ENCODE results near the gene CIROP. TPM values are rescaled to one million over a fixed set of nuclear protein-coding genes. Genes with fewer than 3 reads are reported as not detected.

The CIROP gene
- total RNA-seq, 2 donors from 2014 or later: 0.64 to 1.4 TPM

- Mint-ChIP-seq H3K27ac (peak overlapping the region; percentile 91), H3K36me3 (ENCODE audit: low read depth) (peaks cover 41% of the 10 kb centered on the region), H3K27me3 (ENCODE audit: insufficient read depth) (no peaks in the 10 kb centered on the region), H3K4me3 (peak overlapping the region; percentile 73), H3K4me1 (peaks cover 9% of the 10 kb centered on the region), H3K9me3 (no peaks in the 10 kb centered on the region)
- TF ChIP-seq, protein P1, sequence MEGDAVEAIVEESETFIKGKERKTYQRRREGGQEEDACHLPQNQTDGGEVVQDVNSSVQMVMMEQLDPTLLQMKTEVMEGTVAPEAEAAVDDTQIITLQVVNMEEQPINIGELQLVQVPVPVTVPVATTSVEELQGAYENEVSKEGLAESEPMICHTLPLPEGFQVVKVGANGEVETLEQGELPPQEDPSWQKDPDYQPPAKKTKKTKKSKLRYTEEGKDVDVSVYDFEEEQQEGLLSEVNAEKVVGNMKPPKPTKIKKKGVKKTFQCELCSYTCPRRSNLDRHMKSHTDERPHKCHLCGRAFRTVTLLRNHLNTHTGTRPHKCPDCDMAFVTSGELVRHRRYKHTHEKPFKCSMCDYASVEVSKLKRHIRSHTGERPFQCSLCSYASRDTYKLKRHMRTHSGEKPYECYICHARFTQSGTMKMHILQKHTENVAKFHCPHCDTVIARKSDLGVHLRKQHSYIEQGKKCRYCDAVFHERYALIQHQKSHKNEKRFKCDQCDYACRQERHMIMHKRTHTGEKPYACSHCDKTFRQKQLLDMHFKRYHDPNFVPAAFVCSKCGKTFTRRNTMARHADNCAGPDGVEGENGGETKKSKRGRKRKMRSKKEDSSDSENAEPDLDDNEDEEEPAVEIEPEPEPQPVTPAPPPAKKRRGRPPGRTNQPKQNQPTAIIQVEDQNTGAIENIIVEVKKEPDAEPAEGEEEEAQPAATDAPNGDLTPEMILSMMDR (conservative IDR thresholded peaks at IDR 0.05): peak; percentile 98
- Histone ChIP-seq H3K27ac (ENCODE audit: low read depth, low read length) (peak overlapping the region; percentile 90), H3K4me1 (ENCODE audit: control insufficient read depth, insufficient read depth, low read length) (no peaks in the 10 kb centered on the region), H3K4me3 (ENCODE audit: low read length) (peak overlapping the region; percentile 77), H3K9me3 (ENCODE audit: control insufficient read depth, low read length) (no peaks in the 10 kb centered on the region), H3K36me3 (ENCODE audit: control insufficient read depth, insufficient read depth, low read length) (peaks cover 47% of the 10 kb centered on the region), H3K9ac (ENCODE audit: extremely low read depth, low read length, poor library complexity, severe bottlenecking) (peak overlapping the region; percentile 38), H3K27me3 (ENCODE audit: control insufficient read depth, insufficient read depth, low read length, poor library complexity, severe bottlenecking) (no peaks in the 10 kb centered on the region)
- WGBS, 2 experiments (ENCODE audit: insufficient coverage in 1 of 2, insufficient read length in 1 of 2): 1 to 3% methylated on average over 32 to 51 of the region's 51 CpGs
- peak; percentile 98 for DNase-seq
Measured at GRCh38 chr14:23057757-23058653, 46.8 kb downstream of the CIROP start.

- Mint-ChIP-seq H3K27me3 (ENCODE audit: insufficient read depth) (no peaks in the 10 kb centered on the region), H3K9me3 (no peaks in the 10 kb centered on the region), H3K27ac (peak within 1 kb of the TSS; percentile 91), H3K4me1 (peaks cover 14% of the 10 kb centered on the region), H3K36me3 (ENCODE audit: low read depth) (peaks cover 38% of the 10 kb centered on the region), H3K4me3 (peak within 1 kb of the TSS; percentile 73)
- WGBS, 2 experiments (ENCODE audit: insufficient coverage in 1 of 2, insufficient read length in 1 of 2): 1% methylated on average over 24 to 73 of the region's 73 CpGs
- H3K9me3 ChIP-seq (ENCODE audit: control insufficient read depth, low read length): no peaks in the 10 kb centered on the region
- H3K4me1 ChIP-seq (ENCODE audit: control insufficient read depth, insufficient read depth, low read length): no peaks in the 10 kb centered on the region
- H3K27me3 ChIP-seq (ENCODE audit: control insufficient read depth, insufficient read depth, low read length, poor library complexity, severe bottlenecking): no peaks in the 10 kb centered on the region
- H3K9ac ChIP-seq (ENCODE audit: extremely low read depth, low read length, poor library complexity, severe bottlenecking): peak within 1 kb of the TSS; percentile 38
- peak within 1 kb of the TSS; percentile 90 for H3K27ac ChIP-seq (ENCODE audit: low read depth, low read length)
- TF ChIP-seq, protein P1 (conservative IDR thresholded peaks at IDR 0.05): no peak
- peak; percentile 89 for DNase-seq
- H3K4me3 ChIP-seq (ENCODE audit: low read length): peak within 1 kb of the TSS; percentile 84
- H3K36me3 ChIP-seq (ENCODE audit: control insufficient read depth, insufficient read depth, low read length): peaks cover 43% of the 10 kb centered on the region
Measured at GRCh38 chr14:23056956-23057756, 47.6 kb downstream of the CIROP start, which contains the start of gene CDH24. Gene CDH24, minus strand, starts transcription at chr14:23057520. Its CDS starts 1,787 bp downstream, at chr14:23055733.

DNA sequence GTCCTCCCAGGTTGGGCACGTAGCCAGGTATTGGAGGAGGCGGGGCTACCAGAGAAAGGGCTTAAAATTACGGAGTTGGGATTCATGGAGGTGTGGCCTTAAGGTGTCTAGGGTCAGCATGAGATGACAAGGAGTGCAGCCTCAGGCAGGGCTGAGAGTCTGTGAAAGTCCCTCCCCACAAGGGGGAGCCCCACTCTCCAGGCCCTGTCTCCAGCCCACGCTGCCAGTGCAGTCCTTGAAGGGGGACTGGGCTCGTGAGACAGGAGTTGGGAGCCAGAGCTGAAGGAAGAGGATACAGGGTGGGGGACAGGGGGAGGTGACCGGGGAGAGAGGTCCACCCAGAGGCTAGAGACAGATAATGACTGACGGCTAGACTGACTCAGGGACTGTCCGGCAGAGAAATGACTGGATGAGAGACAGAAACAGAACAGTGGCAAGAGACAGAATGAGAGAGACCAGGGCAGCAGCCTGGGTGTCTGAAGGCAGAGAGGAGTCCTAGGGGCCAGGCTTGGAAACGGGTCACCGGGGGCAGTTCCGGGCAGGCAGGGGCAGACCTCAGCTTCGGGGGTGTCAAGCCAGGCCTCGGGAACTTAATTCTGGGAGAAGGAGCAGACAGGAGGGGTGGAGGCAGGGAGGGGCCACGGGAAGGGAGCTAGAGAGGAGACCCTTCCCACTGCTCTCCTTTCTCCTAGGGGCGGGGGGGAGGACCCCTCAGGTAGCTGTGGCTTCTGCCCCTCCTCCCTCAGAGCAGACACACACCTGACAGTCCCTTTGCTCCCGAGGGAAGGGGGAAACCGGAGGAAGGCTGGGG is 48.4 kb downstream of the CIROP start:
- peaks cover 37% of the 10 kb centered on the region for H3K36me3 ChIP-seq (ENCODE audit: control insufficient read depth, insufficient read depth, low read length)
- WGBS, 2 experiments (ENCODE audit: insufficient coverage in 1 of 2, insufficient read length in 1 of 2): 11 to 12% methylated on average over 11 to 17 of the region's 17 CpGs
- Mint-ChIP-seq H3K4me1 (peaks cover 14% of the 10 kb centered on the region), H3K36me3 (ENCODE audit: low read depth) (peaks cover 32% of the 10 kb centered on the region), H3K27ac (peak overlapping the region; percentile 52), H3K27me3 (ENCODE audit: insufficient read depth) (no peaks in the 10 kb centered on the region), H3K4me3 (peak overlapping the region; percentile 73), H3K9me3 (no peaks in the 10 kb centered on the region)
- no peaks in the 10 kb centered on the region for H3K27me3 ChIP-seq (ENCODE audit: control insufficient read depth, insufficient read depth, low read length, poor library complexity, severe bottlenecking)
- TF ChIP-seq, protein P1 (conservative IDR thresholded peaks at IDR 0.05): peak; percentile 90
- DNase-seq: peak; percentile 94
- H3K9ac ChIP-seq (ENCODE audit: extremely low read depth, low read length, poor library complexity, severe bottlenecking): peak overlapping the region; percentile 29
- H3K4me3 ChIP-seq (ENCODE audit: low read length): peak overlapping the region; percentile 84
- no peaks in the 10 kb centered on the region for H3K9me3 ChIP-seq (ENCODE audit: control insufficient read depth, low read length)
- H3K4me1 ChIP-seq (ENCODE audit: control insufficient read depth, insufficient read depth, low read length): no peaks in the 10 kb centered on the region
- no peak overlapping the region for H3K27ac ChIP-seq (ENCODE audit: low read depth, low read length)

Measured in endodermal cell (in vitro differentiated cells).